Activated T-cell treated with anti-CD3 and anti-CD28 coated beads for 48 hours (primary cell): Measurements from ENCODE around the gene ZNF683.
A peak's percentile ranks its signal among the peaks of the same experiment; 100 is the strongest.
"Not testable (repeated sequence)": the region's sequence is repeated elsewhere in the genome, so short reads cannot be mapped to it uniquely, and the experiment has no call there.

Experiments
- DNase-seq: peaks from one replicate; pipeline ENCODE4 v3.0.0-alpha.2; 2020; ENCODE audit warnings: low read depth

The ZNF683 gene

DNA sequence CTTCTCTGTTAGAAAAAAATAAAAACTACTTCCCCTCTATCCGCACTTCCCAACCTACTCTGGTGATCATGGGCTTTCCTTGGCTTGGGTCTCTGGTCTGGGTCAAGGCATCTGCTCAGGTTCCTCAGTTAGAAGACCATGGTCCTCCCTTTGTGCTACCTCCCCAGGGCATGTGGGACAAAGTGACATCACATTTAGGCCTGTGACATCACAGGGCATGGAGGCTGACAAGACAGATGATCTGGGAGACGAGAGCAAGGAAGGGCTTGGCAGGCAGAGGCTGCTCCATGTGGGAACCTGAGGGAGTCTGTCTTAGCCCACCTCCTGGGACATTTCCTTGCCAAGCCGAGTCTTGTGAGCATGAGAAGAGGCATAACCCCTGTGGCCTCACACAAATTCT lies at the start of gene ZNF683:
Gene ZNF683, minus strand, starts transcription at position 140 of the 400 bp plus-strand sequence. CDS start 4,179 bp downstream, outside the sequence.
- not testable (repeated sequence) for DNase-seq

DNA sequence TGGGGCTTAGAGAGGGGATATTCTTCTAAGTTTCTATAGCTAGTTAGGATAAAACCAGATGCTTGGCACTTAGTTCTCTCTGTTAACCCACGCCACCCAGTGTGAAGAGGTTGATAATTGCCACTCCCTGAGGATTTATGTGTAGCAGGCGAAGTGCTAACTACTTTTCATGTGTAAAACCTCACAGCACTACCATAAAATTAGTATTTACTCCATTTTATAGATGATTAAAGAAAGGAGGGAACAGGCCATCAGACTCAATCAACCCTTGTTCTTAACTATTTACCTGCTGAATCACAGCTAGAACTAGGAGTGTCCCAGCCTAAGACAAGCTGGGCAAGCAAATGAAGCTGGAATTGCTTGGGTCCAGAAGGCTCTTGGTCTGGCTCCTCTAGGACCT lies 46.9 kb upstream of the ZNF683 start:
- no peak for DNase-seq

DNA sequence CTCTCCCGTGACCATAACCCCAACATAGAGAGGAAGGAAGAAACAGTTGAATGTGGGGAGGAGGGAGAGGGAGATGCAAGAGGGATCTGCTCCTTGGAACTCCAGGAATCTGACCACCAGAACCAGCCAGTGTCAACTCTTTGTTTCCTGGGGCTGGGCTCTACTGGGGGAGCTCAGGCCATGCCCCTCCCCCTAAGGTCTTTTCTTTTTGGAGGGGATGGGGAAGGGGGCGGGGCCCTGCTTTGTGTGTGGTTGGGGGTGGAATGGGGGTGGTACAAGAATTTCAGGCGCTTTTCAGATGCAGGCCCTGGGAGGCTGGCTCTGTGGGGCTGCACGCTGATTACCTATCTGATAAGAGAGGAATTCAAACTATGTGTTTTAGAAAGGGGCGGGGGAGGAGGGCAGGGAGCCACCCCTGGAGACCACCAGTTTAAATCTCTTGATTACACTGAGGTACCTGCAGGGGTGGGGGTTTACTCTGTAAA lies 46.4 kb upstream of the ZNF683 start:
- no peak for DNase-seq

DNA sequence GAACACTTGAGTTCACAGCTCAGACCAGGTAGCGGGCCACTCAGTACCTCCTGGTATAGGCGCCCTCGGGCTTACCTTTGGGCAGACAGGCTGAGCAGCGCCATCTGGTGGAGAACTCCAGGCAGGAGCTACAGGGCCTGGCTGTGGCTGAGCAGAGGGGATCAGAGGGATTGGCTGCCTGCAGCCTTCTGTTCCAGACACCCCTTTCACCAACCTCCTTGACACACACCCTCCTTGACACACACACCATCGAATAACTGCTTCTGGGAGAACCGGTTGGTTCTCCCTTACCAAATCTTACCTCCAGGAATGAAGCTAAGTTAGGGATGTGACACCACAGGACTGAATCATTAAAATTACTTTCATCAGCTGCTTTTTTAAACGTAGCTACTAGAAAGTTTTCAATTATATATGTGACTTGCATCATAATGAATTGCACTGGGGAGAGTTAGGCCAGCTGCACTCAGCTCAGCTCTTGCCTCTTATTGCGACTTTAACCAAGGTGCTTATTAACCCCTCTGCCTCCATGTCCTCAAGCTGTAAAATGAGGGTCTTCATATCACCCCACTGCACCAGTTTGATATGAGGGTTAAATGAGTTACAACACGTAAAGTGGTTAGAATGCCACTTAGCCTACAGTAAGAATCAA lies 44.7 kb upstream of the ZNF683 start:
- DNase-seq, result peak; percentile 79

DNA sequence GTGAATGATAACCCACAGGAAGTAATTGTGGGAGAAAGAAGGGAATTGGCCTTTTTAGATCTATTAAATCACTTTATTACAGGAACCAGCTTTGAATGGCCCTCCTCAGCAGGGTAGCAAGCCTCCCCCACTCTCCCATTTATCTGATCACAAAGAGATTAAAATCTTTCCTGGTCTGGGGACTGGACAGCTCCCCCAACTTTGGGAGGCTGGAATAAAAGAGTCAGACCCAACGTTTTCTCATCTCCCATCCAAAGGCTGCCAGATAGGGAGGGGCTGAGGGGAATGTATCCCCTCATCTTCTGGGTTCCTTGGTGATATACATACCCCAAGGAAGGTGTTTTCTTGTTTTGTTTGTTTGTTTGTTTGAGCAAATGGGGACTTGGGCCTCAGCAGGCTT lies 40.5 kb upstream of the ZNF683 start:
- no peak for DNase-seq

DNA sequence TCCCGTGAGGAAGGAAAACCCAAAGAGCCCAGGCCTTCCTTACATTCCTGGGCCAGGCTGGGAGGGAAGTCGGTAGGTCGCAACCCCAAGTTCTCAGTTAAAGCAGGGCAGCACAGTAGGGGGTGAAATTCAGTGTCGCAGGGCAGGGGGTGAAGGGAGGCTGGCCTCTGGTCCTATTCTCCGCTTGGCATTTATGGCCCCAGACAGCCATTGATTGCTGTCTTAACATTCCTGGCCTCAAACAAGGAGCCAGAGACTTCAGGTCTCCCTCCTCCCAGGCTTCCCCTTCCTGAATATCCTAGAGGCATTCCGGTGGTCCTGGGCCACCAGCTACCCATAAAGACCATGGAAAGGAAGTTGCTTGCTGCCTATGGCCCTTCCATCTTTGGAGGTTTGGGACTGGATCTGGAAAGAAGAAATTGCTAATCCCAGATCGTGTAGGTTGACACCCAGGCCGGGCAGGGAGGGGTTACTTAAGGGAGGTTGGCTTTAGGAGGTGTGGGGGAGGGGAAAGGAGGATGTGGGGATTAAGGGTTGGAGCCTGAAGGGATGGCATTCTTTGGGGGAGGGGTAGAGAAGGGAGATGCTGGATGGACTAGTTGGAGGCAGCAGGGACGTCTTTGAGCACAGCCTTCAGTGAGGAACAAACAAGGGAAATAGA lies 39.8 kb upstream of the ZNF683 start:
- DNase-seq, result no peak

DNA sequence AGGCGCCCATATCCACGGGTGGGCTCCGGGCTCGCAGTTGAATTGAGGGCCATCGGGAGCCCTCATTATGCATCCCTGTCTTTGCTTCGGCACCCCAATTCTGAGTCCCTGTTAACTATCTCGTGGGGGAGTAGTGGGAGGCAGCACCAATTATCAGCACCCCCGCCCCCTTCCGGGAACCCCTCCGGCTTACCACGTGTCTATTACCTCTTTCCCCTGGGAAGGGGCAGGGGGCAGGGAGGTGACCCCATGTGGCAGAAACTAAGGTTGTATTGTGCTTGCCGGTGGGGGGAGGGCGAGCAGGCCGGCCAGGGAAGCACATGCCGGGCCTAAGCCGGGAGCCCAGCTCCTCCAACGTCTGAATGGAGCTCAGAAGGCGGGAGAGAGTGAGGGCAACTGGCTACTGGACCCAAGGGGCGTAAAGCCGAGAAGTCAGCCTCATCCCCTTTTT lies 39.1 kb upstream of the ZNF683 start:
- no peak for DNase-seq

DNA sequence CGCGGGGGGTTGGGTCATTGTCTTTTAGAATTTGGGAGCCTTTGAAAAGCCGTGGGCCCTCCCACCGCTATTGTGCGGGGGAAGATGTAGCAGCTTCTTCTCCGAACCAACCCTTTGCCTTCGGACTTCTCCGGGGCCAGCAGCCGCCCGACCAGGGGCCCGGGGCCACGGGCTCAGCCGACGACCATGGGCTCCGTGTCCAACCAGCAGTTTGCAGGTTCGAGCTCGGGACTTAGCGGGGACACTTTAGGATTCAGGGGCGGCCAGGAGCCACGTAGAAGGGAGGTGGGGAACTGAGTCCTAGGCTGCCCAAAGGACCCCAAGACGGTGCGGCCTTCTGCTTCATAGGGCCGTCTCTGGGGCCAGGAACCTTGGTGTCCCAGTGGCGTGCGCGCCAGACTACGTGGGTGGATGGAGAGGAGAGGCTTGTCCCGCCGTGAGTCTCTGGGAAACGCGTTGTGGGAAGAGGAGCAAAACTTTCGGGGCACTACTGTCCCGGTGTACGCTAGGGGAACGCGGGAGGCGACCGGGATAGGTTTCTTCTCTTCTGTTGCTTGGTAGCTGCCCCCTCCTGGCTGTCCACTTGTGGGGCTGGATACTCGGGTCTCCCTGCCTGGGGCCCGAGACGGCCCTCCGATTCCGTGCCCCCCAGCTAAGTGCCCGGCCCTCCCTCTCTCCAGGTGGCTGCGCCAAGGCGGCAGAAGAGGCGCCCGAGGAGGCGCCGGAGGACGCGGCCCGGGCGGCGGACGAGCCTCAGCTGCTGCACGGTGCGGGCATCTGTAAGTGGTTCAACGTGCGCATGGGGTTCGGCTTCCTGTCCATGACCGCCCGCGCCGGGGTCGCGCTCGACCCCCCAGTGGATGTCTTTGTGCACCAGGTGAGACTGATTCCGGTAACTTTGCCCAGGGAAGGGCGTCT lies 38.4 kb upstream of the ZNF683 start, which contains the start of gene LIN28A:
Gene LIN28A, plus strand, starts transcription at position 112 of the 918 bp plus-strand sequence. Its CDS starts 75 bp downstream, at position 187.
- no peak for DNase-seq

DNA sequence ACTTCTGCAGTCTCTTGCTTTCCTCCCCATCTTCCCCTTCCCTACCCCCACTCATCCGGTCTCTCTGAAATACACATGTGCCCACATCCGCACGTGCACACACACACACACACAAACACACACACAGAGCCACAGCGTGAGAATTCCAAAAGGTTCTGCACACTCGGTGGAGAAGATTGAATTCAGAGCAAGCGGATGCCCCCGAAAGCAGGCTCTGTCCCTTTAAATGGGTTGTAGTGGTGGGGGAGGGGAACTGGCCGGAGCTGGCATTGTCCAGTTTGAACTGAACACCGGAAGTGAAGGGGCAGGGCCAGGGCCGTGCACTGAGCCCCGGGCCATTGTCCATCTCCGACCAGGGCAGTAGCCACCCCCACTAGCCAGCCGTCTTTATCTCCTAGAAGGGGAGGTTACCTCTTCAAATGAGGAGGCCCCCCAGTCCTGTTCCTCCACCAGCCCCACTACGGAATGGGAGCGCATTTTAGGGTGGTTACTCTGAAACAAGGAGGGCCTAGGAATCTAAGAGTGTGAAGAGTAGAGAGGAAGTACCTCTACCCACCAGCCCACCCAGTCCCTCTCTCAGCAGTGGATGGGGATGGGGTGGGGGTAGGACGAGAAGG lies 36.7 kb upstream of the ZNF683 start:
- DNase-seq, result no peak

DNA sequence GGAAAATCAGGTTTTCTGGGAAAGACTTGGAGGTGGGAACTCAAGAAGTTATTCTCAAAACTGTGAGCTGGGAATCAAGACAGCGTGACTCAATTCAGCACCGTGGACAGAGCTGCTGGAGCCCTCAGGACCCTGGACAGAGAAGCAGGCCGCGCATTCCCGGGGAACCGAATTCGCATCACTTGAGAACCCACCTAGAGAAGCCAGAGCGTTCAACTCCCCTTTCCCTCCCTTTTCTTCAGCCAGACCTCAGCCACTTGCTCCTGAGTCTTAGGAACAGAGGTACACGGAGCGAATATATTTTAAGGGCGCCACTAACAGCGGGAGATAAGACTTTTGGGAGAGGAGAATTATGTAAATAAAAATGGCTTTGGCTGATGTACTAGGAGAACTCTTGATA lies 36.1 kb upstream of the ZNF683 start:
- DNase-seq, result peak; percentile 66

DNA sequence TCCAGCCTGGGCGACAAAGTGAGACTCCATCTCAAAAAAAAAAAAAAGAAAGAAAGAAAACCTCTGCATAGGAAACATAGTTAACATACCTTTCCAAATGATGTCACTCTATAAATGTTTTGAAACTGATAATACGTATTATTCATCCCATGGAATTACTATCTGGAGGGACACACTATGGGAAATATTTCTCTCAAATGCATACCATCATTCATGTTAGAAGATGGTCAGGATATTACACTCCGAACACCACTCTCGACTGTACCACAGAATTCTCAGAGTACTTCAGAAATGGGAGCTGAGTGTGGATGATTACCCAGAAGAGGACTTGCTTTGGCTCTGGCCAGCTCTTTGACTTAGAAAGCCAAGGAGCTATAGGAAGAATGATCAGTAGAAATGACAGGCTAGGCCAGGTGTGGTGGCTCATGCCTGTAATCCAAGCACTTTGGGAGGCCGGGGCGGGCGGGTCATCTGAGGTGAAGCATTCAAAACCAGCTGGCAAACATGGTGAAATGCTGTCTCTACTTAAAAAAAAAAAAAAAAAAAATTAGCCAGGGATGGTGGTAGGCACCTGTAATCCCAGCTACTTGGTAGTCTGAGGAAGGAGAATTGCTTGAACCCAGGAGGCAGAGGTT lies 32.8 kb upstream of the ZNF683 start:
- DNase-seq, result no peak

DNA sequence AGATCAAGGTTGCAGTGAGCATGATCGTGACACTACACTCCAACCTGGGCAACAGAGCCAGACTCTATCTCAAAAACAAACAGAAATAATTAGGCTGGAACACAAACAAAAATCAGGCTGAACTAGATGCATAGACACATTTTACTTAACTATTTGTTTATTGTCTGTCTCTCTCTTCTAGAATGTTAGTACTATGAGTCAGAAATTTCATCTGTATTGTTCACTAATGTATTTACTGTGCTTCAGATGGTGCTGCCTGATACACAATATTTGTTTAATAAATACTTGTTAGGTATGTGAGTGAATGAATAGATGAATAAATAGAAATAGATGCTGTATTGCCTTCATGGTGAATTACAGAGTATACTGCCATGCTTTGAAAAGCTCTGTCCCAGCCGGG lies 32.1 kb upstream of the ZNF683 start:
- DNase-seq, result no peak

DNA sequence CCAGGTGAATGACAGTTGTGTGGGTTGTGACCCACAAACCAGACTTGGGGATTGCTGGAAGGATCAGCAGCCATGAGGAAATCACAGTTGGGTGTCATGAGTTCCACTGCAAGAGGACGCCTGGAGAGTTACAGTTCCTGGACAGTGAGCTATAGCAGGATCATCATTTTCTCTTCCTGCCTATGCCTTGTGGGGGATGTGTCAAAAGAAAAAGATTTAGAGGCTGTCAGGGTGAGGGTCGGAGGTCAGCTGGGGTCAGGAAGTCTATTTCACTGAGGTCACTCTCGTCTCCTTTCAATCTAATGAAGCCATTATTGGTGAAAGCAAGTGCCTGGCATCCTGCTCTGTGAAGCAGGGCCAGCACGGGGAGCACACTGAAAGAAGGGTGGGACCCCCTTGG lies 31.1 kb upstream of the ZNF683 start:
- DNase-seq, result no peak

DNA sequence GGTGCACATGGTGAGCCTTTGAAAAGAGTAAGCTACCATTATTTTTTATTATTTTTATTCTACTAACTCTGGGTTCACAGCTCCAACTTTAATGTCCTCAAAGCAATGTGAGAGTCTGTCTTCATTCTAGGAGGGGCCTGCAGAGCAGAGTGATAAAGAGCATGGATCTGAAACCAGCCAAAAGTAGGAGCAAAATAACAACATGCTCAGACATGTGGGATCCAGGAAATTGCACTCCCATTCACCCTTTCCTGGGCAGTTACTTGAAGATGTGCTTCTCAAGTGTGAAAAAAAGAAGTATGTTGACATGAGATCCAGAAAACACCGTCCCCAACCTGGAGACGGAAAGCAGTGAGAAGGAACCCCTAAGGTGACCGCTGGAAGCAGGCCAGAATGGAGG lies 29.3 kb upstream of the ZNF683 start:
- no peak for DNase-seq

DNA sequence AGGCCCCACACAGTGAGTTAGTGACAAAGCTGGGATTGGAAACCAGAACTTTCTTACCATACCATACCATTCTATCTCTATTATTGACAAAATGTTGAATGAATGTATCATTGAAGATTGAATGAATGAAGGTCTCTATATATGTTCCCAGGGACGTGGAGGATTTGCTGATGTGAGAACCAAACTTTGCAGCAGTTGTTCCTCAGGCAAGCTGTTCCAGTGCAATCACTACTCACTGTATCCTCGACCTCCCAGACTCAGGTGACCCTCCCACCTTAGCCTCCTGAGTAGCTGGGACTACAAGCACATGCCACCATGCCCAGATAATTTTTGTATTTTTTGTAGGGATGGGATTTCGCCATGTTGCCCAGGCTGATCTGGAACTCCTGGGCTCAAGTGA lies 26.5 kb upstream of the ZNF683 start:
- DNase-seq, result no peak

DNA sequence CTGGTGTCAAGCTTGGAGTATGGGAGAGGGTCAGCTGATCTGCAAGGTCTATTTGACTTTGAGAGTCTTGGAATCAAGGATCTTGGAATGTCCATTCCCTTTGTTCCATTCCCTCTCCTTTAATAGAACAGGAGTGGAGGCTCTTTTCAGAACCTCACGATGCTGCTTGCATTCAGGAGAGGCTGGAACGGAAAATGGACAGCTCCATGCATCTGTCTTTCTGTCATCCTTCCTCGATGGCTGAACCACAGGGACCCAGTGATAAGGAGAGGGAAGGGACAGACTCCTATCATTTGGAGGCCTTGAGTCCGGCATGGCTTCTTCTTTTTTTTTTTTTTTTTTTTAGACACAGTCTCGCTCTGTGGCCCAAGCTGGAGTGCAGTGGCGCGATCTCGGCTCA lies 23.2 kb upstream of the ZNF683 start:
- no peak for DNase-seq

DNA sequence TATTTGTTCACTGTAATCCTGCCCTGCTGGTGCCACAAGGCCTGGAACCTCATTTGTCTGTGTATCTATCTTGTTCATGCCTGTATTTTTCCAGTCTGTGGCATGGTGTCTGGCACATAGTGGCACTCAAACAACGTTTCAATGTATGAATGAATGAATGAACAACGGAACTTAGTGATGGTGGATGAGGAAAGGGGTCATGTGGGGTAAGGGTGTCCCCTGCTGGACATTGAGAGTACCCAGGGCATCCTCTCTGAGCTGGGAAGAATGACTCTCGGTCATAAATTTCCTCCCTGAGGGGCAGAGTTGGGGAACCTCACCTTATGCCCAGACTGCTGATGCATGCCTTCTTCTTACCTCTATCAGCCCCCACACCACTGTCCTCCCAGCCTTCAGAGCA lies 18.9 kb upstream of the ZNF683 start:
- no peak for DNase-seq

DNA sequence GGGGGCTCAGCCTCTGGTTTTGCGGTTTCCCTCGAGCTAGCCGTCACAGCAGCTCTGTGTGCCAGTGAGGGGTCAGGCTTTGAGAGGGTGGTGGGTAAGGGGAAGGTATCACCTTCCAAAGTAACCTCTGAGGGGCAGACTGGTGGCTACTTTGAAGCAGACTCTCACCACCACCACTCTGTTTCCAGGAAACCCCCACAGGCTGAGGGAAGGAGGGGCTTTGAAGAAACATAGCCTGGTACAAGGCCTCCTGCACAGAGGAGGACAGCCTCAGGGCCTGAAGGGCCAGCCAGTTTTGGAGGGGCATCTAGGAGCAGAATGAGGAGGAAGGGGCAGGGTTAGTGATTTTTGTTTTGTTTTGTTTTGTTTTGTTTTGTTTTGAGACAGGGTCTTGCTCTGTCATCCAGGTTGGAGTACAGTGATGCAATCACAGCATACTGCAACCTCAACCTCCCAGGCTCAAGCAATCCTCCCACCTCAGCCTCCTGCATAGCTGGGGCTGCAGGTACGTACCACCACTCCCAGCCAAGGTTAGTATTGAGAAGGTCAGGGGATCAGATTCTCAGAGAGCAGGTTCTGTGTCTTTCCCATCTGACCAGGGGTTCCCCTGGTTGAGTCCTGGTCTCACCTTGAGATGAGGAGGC lies 17.2 kb upstream of the ZNF683 start:
- DNase-seq, result no peak

DNA sequence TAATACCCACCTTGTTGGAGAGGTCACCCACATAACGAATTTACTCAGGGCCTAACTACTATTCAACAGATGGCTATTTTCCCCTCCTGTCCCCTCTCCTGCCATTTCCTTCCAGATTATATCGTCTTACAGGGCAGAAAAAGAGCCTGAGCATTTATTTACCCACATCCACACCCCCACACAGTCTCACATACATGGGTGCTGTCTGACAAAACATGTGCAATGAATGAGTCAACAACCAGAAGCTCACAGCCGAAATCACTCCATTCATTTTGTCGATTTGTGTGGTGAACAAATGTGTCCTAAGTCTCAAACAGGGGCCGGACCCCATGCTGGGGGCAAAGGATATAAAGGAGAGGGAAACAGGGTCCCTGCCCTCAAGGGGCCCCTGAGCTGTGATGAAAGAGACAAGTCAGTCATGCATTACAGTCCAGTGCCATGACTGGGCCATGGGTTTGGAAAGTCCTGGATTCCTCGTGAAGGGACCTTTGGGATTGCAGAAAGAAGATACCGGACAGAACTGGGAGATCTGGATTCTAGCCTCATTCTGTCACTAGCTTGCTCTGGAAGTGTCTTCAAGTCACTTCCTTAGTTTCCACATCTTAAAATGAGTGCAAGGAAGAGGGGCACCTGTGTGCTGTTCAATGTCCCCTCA lies 16.4 kb upstream of the ZNF683 start:
- no peak for DNase-seq

DNA sequence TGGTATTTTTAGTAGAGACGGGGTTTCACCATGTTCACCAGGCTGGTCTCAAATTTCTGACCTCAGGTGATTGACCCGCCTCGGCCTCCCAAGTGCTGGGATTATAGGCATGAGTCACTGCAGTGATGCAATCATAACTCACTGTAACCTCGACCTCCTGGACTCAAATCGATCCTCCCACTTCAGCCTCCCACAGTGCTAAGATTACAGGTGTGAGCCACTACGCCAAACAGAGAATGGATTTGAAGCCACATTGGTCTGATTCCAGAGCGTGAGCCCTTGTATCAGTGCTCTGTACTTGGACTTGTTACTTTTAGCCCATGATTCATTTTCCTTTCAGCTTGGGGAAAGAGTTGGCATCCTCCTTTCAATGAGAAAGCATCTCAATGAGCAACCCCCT lies 14.9 kb upstream of the ZNF683 start:
- DNase-seq, result no peak

DNA sequence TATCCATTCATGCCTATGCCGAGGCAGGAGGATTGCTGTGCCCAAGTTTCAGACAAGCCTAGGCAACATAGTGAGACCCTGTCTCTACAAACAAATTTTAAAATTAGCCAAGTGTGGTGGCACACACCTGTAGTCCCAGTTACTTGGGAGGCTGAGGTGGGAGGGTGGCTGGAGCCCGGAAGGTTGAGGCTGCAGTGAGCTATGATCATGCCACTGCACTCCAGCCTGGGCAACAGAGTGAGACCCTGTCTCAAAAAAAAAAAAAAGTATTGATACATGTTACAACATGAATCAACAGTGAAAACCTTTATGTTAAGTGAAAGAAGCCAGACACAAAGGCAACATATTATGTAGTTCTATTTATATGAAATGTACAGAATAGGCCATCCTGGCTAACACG lies 12.5 kb upstream of the ZNF683 start:
- DNase-seq, result not testable (repeated sequence)
